HG03520 (cell line): Measurements from ENCODE around the gene MAPRE2.
"Not testable (repeated sequence)": the region's sequence is repeated elsewhere in the genome, so short reads cannot be mapped to it uniquely, and the experiment has no call there.

ENCODE experiments used
- ATAC-seq: cut with Tn5 transposase; IDR thresholded peaks from one replicate; pipeline ENCODE4 v1.9.1; 2021; ENCODE audit warnings: mild to moderate bottlenecking, moderate library complexity; ENCODE audit not compliant: unreplicated experiment

Gene MAPRE2

DNA sequence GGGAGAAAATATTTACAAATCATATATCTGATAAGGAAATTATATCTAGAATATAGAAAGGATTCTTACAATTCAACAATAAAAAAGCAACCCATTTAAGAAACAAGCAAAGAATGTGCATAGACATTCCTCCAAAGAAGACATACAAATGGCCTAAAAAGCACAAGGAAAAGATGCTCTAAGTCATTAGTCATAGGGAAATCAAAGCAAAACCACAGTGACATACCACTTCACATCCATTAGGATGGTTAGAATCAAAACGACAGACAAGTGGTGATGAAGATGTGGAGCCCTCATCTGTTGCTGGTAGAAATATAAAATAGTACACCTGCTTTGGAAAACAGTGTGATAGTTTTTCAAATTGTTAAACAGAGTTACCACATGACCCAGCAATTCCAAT is 48.2 kb downstream of the MAPRE2 start:
- ATAC-seq = no peak

DNA sequence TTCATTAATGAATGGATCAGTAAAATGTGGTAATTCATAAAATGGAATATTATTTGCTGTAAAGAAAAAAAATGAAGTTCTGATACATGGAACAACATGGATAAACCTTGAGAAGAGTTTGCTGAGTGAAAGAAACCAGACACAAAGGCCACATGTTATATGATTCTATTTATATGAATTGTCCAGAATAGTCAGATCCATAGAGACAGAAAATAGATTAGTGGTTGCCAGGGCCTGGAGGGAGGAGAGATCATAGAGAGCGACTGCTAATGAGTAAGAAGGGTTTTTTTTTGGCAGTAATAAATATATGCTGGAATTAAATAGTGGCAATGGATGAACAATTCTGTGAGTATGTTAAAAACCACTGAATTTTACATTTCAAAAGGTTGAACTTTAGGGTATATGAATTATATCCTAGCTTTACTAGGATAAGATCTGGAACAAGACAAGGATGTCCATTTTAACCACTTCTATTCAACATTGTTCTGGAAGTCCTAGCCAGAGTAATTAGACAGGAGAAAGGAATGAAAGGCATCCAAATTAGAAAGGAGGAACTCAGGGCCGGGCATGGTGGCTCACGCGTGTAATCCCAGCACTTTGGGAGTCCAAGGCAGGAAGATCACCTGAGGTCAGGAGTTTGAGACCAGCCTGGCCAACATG is 48.8 kb downstream of the MAPRE2 start:
- ATAC-seq = no peak

- ATAC-seq = no peak
Observed at GRCh38 chr18:35091841-35092240, 50.6 kb downstream of the MAPRE2 start.

DNA sequence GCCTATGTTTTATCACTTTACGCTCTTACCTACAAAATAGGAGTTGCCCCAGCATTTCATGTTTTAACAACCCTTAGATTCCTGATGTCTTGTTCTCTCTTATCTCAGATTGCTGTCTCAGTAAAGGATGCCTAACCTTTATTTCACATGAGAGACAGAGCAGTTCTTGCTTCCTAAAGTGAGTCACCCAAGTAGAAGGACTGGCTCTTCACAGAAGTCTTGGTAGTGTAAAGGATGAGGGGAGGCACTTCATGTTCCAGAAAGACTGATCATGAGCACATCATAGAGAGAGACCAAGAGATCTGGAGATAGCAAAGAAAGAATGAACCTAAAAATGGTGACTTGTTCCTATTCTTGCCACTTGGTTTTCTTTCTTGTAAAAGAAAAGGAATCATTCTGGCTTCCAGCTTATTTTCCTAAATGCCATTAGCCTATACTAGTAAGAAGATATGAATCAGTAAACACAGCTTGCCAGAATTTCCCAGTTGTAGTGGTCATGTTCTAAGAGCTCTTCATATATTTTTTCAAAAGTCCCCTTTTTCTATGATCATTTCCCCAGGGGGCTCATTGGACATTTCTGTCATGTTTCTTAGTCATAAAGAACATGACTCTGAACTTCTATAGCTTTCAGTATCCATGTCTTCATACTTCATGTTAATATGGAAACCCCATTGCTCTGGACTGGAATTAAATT is 54.9 kb downstream of the MAPRE2 start:
- peak; percentile 90 for ATAC-seq

GRCh38 chr18:35096677-35097011 is 55.4 kb downstream of the MAPRE2 start:
- ATAC-seq = no peak

DNA sequence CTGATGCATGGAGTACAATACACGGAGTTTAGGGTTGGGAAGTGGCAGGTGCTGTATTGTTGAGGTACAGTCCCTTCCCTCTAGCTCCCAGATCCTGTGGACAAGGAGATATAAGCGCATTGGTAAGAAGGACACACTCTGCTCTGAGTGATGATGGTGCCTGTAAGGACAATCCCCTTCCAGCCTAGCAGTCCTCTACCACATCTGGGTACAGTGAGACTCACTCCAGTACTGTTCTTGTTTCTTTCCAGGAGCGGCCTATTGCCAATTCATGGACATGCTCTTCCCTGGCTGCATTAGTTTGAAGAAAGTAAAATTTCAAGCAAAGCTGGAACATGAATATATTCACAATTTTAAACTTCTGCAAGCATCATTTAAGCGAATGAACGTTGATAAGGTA is 56.0 kb downstream of the MAPRE2 start:
- no peak for ATAC-seq

DNA sequence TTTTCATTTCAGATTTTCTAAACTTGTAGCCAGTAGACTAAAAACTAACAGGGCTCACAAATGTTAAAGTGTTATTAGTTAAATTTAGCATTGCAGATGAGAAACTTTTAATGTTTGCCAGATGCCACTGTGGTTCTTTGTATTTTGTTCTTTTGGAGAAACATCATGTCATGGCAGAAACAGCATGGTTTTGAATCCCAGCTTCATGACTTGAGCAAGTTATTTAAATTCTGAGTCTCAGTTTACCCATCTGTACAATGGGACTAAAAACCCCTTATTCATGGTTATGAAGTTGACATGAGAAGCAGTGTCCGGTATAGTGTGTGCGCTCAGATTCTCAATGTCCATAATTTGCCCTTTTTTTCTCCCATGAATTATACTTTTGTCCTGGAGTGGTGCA is 56.5 kb downstream of the MAPRE2 start:
- no peak for ATAC-seq

DNA sequence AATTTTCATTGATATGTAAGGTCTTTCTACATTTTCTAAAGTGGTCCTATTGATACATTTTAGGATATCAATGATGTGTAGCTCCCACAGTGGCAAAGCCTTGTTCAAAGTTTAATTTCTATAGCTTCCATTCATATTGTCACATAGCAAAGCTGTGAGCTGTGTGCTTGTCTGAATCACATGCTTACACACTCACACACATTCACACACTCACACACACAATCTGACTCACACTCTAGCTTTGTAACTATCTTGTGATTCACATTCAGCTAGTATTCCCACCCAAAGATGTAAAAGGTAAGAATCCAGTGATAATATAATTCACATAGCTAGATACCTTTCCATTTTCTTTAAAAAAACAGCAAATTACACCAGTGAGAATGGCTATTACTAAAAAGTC is 58.7 kb downstream of the MAPRE2 start:
- no peak for ATAC-seq

GRCh38 chr18:35104391-35105051 is 63.3 kb downstream of the MAPRE2 start:
- ATAC-seq = no peak

DNA sequence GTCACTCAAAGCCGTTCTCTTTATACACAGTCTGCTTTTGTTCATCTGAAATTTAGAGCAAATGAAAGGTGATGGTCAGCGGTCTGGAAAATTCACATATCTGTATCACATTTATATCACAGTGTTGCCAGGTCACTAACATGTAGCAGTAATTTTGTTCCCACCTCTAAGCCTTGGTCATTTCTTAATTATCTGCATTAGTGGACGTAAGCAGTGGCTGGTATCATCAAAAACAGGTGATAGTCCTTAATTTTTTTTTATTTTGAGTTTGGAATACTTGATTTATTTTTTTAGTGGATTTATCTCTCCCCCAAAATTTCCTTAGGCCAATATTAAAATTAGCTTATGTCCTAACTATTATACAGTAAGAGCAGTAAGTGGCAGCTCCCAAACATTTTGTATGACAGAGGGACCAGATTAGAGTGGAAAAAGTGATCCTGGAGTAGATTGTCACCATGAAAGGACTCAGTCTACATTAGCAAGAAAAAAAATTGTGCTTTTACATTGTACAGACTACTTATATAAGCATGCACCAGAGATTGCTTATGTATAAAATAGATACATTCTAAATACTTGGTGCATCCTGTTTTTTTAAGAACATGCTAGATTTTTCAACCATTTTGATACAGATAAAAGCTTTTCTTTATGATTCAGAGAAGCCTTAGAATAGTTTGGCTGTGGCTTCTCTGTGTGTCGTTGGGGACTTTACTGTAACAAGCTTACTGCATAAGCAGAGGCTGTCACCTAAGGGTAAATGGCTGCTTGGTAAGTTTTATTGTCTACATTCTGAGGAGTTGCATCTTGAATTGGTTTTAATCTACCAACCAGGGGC is 65.0 kb downstream of the MAPRE2 start:
- no peak for ATAC-seq

- ATAC-seq = no peak
Observed at GRCh38 chr18:35106845-35107148, 65.6 kb downstream of the MAPRE2 start.

DNA sequence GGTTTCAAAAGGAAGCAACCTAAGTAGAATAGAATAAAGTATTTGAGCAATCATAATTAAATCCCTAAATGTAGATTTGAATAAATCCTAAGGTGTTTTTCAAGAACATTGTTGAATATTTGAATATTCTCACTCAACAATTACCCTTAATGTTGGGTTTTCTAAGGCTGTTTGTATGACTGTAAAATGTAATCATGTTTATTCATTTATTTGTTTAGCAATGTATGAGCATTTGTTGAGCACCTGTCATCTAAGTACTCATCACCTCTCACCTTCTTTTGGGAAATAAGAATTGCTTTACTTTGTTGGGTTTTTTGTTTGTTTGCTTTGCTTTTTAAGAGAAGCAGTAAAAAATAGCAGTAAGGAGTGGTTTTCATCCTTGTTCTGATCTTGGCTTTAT is 66.0 kb downstream of the MAPRE2 start:
- no peak for ATAC-seq

DNA sequence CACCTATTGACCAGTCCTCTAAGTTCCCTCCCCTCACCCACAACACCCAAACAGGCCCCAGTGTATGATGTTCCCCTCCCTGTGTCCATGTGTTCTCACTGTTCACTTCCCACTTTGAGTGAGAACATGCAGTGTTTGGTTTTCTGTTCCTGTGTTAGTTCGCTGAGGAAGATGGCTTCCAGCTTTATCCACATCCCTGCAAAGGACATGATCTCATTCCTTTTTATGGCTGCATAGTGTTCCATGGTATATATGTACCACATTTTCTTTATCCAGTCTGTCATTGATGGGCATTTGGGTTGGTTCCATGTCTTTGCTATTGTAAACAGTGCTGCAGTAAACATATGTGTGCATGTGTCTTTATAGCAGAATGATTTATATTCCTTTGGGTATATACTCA is 66.9 kb downstream of the MAPRE2 start:
- ATAC-seq = not testable (repeated sequence)

GRCh38 chr18:35110059-35110458 is 68.8 kb downstream of the MAPRE2 start:
- no peak for ATAC-seq

DNA sequence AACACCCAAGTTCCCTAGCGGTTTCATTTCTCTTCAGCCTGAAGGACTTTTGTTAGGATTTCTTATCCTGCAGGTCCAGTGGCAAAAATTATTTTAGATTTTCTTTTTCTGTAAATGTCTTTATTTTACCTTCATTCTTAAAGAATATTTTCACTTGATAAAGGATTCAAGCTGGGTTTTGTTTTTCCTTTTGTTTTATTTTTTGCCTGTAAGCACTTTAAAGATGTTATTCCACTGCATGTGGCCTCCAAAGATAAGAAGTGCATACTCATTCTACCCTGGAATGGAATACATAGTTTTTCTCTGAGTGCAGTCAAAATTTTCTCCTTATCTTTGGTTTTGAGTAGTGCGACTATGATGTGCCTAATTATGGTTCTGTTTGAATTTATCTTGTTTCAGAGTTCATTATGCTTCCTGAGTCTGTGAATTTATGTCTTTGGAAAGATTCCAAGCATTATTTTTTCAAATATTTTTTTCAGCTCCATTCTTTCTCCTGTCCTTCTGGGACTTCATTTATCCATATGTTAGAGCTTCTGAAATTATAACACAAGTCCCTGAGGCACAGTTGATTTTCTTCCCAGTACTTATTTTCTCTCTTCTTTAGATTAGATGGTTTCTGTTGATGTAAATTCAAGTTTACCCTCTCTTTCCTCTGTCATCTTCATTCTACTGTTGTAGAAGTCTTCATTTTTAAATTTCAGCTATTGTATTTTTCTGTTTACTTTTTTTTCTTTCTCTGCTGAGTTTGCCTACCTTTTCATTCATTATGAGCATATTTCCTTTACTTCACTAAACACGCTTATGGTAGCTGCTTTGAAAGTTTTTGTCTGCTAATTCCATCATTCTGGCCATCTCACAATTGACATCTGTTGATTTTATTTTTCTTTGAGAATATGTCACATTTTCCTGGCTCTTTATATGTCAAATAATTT is 69.6 kb downstream of the MAPRE2 start:
- no peak for ATAC-seq

GRCh38 chr18:35112696-35113095 is 71.5 kb downstream of the MAPRE2 start:
- no peak for ATAC-seq

GRCh38 chr18:35114305-35114704 is 73.1 kb downstream of the MAPRE2 start:
- ATAC-seq = no peak

DNA sequence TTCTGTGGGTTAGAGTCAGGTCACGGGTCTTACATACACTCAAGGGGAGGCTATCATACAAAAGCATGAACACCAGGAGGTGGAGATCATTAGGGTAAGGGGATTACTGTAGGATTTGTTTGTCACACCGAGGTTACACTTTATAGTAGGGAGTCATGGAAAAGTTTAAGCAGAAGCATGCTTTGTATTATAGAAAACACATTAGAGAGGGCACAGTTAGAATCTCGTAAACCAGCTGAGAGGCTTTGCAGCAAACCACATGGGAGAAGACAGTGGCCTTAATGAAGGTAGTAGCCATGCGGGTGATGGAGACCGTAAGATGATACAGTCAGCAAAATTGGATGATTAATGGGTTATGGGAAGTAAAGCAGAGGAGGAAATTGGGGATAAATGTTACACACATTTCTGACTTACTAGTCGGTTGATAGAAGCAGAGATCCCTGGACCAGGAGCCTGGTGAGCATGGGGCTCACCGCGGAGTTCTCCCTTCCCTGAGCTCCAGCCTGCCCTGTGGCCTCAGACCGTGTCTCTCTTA is 75.6 kb downstream of the MAPRE2 start:
- no peak for ATAC-seq

DNA sequence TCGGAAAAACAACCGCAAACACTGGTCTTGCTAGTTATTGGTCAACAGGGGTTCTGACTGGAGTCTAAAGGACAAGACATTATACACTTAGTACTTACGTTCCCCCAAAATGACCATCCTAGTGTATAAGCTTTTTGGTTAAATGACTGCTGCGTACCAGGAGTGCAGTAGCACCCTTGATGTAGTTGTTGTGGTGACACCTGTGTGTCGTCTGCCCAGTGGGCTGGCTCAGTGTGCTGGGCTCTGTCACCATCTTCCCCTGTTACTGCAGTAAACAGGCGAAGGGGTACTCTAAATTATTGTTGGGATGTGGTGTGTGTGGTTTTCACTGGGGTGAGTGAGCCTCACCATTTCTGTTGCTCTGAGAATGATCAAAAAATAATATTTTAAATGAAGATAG is 76.2 kb downstream of the MAPRE2 start:
- no peak for ATAC-seq

- no peak for ATAC-seq
Observed at GRCh38 chr18:35117951-35118411, 76.8 kb downstream of the MAPRE2 start.
